Dedifferentiated amniotic fluid mesenchymal stem cell (primary cell): ENCODE data around the gene CCS.
"Not testable (repeated sequence)": the region's sequence is repeated elsewhere in the genome, so short reads cannot be mapped to it uniquely, and the experiment has no call there.

Experiments used
- DNase-seq: peaks from one replicate; pipeline ENCODE4 v3.0.0-alpha.2; 2016; ENCODE audit errors: extremely low spot score

The CCS gene

GRCh38 chr11:66561178-66561974 lies 31.6 kb upstream of the CCS start:
- no peak for DNase-seq

GRCh38 chr11:66561975-66562248 lies 31.1 kb upstream of the CCS start:
- DNase-seq = no peak

GRCh38 chr11:66562275-66562674 lies 30.7 kb upstream of the CCS start:
- no peak for DNase-seq

- no peak for DNase-seq
These were observed 29.9 kb upstream of the CCS start for GRCh38 chr11:66562907-66563583.

- no peak for DNase-seq
These were observed 29.2 kb upstream of the CCS start for GRCh38 chr11:66563832-66564231.

- no peak for DNase-seq
These were observed 28.4 kb upstream of the CCS start for GRCh38 chr11:66564538-66564937.

- no peak for DNase-seq
These were observed 28.0 kb upstream of the CCS start for GRCh38 chr11:66564984-66565383.

GRCh38 chr11:66566221-66566620 lies 26.8 kb upstream of the CCS start:
- DNase-seq = no peak

GRCh38 chr11:66567787-66568123 lies 25.2 kb upstream of the CCS start:
- no peak for DNase-seq

GRCh38 chr11:66568124-66568916 lies 24.7 kb upstream of the CCS start, which contains the start of gene CTSF:
CTSF (minus strand) TSS chr11:66568606; CDS start chr11:66568486, 120 bp downstream.
- peak; percentile 59 for DNase-seq

GRCh38 chr11:66569076-66569475 lies 23.9 kb upstream of the CCS start:
- no peak for DNase-seq

- no peak for DNase-seq
These were observed 22.7 kb upstream of the CCS start for GRCh38 chr11:66570079-66570849.

- no peak for DNase-seq
These were observed 22.2 kb upstream of the CCS start for GRCh38 chr11:66570850-66571180.

GRCh38 chr11:66579017-66579606 lies 13.9 kb upstream of the CCS start:
- peak; percentile 79 for DNase-seq

GRCh38 chr11:66580803-66581202 lies 12.2 kb upstream of the CCS start:
- no peak for DNase-seq

- DNase-seq = no peak
These were observed 11.7 kb upstream of the CCS start for GRCh38 chr11:66581261-66581660.

GRCh38 chr11:66582565-66583147 lies 10.3 kb upstream of the CCS start:
- not testable (repeated sequence) for DNase-seq

- not testable (repeated sequence) for DNase-seq
These were observed 7.5 kb upstream of the CCS start for GRCh38 chr11:66585447-66585846.

GRCh38 chr11:66586136-66586535 lies 6.8 kb upstream of the CCS start:
- DNase-seq = no peak

- DNase-seq = not testable (repeated sequence)
These were observed 3.7 kb upstream of the CCS start for GRCh38 chr11:66589315-66589714.

- DNase-seq = no peak
These were observed 2.8 kb upstream of the CCS start for GRCh38 chr11:66589996-66590675.
